HTERT RPE-1 (cell line): Measurements from ENCODE around the gene HBA2.
"Not testable (repeated sequence)": the region's sequence is repeated elsewhere in the genome, so short reads cannot be mapped to it uniquely, and the experiment has no call there.

Experiments
- in situ Hi-C: fragments of 300-500 bp; cut with MboI; formaldehyde crosslinking; loops from 4 replicates; pipeline ENCODE4 v1.14.3; 2020; ENCODE audit warnings: low sequenced_read_pairs

HBA2 gene

DNA sequence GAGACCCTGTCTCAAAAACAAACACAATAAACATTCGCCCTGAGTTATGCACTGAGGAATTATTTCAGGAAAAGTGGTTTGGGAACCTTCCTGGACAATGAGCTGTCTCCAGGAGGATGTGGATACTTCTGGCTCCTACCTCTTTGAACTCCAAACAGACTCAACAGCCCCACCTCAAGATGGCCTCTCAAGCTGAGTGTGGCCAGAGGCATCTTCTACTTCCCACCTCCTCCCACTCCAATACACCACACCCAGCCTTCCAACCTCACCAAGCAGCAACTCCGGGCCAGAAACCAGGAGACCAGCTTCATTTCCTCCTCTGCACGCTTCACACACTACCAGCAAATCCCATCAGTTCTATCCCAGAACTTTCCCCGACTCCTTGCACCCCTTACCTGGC lies 19.2 kb downstream of the HBA2 start:
- in situ Hi-C loops = no loop called here

GRCh38 chr16:192686-193085 lies 20.0 kb downstream of the HBA2 start:
- in situ Hi-C loops = no loop called here

DNA sequence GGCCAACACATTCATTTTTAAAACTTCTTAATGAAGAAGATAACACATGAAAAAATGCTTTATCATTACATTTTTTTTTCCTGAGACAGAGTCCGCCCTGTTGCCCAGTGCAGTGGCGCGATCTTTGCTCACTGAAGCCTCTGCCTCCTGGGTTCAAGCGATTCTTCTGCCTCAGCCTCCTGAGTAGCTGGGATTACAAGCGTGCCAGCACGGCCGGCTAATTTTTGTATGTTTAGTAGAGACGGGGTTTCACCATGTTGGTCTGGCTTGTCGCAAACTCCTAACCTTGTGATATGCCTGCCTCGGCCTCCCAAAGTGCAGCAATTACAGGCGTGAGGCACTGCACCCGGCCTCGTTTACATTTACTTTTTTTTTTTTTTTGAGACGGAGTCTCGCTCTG lies 20.8 kb downstream of the HBA2 start:
- in situ Hi-C loops = no loop called here

- in situ Hi-C loops = no loop called here
These were observed 21.8 kb downstream of the HBA2 start for GRCh38 chr16:194516-194915.

- in situ Hi-C loops = no loop called here
These were observed 27.7 kb downstream of the HBA2 start for GRCh38 chr16:200388-200787.

GRCh38 chr16:203246-203645 lies 30.6 kb downstream of the HBA2 start:
- in situ Hi-C loops = no loop called here

GRCh38 chr16:204046-204445 lies 31.4 kb downstream of the HBA2 start:
- in situ Hi-C loops = not testable (repeated sequence)

DNA sequence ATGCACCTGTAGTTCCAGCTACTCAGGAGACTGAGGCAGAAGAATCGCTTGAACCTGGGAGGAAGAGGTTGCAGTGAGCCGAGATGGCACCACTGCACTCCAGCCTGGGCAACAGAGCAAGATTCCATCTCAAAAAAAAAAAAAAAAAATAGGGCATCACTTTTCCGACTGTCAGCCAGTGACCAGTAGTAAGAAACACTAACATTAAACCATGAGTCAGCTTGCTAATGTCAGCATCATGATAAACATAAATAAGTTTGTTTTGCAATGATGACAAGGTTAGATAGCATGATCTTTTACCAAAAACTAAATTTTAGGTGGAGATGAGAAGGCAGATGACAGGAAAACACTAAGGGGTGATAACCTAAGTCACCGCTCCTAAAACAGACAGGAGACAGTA lies 36.7 kb downstream of the HBA2 start:
- in situ Hi-C loops = not testable (repeated sequence)

DNA sequence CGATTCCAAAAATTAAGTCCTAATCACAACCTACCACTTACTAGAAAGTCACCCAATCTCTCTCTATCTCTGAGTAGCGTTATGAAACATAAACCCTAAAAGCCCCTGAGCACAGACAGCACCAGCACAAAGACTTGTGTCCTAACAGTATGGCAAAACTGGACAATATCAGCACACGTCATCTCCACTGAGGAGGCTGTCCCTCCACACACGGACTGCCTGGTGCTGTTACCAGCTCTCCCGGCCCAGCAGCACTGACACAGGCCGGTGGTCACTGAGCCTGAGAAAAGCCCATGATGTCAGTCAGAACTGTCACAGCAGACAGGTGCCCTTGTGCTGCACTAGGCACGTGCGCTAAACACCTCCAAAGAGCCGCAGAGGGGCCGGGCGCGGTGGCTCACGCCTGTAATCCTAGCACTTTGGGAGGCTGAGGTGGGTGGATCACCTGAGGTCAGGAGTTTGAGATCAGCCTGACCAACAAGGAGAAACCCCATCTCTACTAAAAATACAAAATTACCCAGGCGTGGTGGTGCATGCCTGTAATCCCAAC lies 39.0 kb downstream of the HBA2 start:
- in situ Hi-C loops = not testable (repeated sequence)

GRCh38 chr16:212999-213398 lies 40.3 kb downstream of the HBA2 start:
- in situ Hi-C loops = no loop called here

DNA sequence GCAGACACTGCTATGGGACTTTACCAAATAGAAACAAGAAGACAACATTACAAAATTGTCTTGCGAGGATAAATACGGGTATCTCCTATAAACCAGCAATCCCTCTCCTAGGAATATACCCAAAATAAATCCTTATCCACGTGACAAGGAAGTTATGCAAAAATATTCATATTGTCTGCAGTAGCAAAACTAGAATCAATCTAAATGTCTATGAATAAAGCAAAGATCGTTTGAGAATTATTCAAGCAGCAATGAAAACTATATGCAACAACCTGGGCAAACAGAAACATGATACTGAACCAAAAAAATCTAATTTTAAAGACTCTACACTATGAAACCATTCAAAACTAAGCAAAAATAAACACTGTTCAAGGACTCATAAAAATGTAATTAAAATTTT lies 47.3 kb downstream of the HBA2 start:
- in situ Hi-C loops = no loop called here
